K562 (cell line): ENCODE results near the gene ST3GAL3. TPM values are rescaled to one million over a fixed set of nuclear protein-coding genes. Genes with fewer than 3 reads are reported as not detected.

Experiments used
- ATAC-seq: fragments of 200-7000 bp; cut with Tn5 transposase; 3 replicates; pipeline ENCODE4 v1.9.1; 2020; ENCODE audit warnings: moderate library complexity
- BruUV-seq: library from RNA; stranded (reverse); fragments of 400-500 nt; replicated peaks from 2 replicates; lab custom pipeline; 2021; lab: Mats Ljungman, UMichigan
- CTCF ChIA-PET: fragments of 300-600 bp; formaldehyde crosslinking; extraction: SDS; loops from one replicate; lab custom pipeline; 2021; ENCODE audit warnings: low intra/inter-chr PET ratio; lab: Yijun Ruan, JAX
- POLR2A ChIA-PET: fragments of 300-600, 350-650 bp; sonication (Branson Sonifier 250); formaldehyde crosslinking; extraction: SDS; loops from one replicate; lab custom pipeline; 2021; ENCODE audit warnings: antibody characterized with exemption, inconsistent platforms; lab: Yijun Ruan, JAX
- DNase-seq, 4 experiments: peaks; one replicate each; pipeline versions ENCODE4 v3.0.0 to v3.0.0-alpha.2; 2011 to 2018; ENCODE audit warnings: low spot score in 3 of 4, mixed read lengths in 3 of 4; ENCODE audit errors: extremely low read depth in 1 of 4
- FAIRE-seq: peaks from 2 replicates; lab custom pipeline; 2011; peaks lifted over from hg19 to GRCh38; lab: Jason Lieb, UNC
- H2AFZ ChIP-seq: 2 replicates; pipeline ENCODE4 v1.6.0; 2011; ENCODE audit warnings: low read depth, low read length, control low read depth, inconsistent platforms
- H3K27ac ChIP-seq: fragments of 200-600 bp; 3 replicates; pipeline ENCODE4 v1.8.0; 2011; ENCODE audit warnings: low read depth, mild to moderate bottlenecking, control low read depth, inconsistent platforms, low read length, moderate library complexity, mixed read lengths; ENCODE audit errors: extremely low read depth
- H3K27me3 ChIP-seq, 2 experiments: fragments of 300-600 bp in 1 of 2; 2 replicates in 1 of 2; 3 replicates in 1 of 2; pipeline versions ENCODE4 v1.6.0 to v1.8.0; 2011; ENCODE audit warnings: inconsistent platforms in 2 of 2, low read length in 2 of 2, mild to moderate bottlenecking in 1 of 2, mixed read lengths in 1 of 2, moderate library complexity in 1 of 2; ENCODE audit not compliant: control insufficient read depth in 2 of 2, insufficient read depth in 2 of 2
- H3K36me3 ChIP-seq: fragments of 300-600 bp; 3 replicates; pipeline ENCODE4 v1.8.0; 2011; ENCODE audit warnings: mild to moderate bottlenecking, low read length, inconsistent platforms; ENCODE audit not compliant: control insufficient read depth, insufficient read depth
- H3K4me1 ChIP-seq, 2 experiments: fragments of 200-600 bp in 1 of 2; replicated peaks in 1 of 2; 2 replicates in 1 of 2; 3 replicates in 1 of 2; pipeline versions ENCODE4 v1.5.1 to v1.8.0; 2011; ENCODE audit warnings: inconsistent platforms in 2 of 2, low read length in 2 of 2, mild to moderate bottlenecking in 1 of 2, mixed read lengths in 1 of 2, moderate library complexity in 1 of 2; ENCODE audit not compliant: control insufficient read depth in 2 of 2, insufficient read depth in 2 of 2
- H3K4me2 ChIP-seq: 2 replicates; pipeline ENCODE4 v1.6.1; 2011; ENCODE audit warnings: low read length, control low read depth, inconsistent platforms, mixed read lengths; ENCODE audit not compliant: insufficient read depth
- H3K4me3 ChIP-seq: fragments of 200-600 bp; sonication (generic), shearing (Covaris generic); 2 replicates; pipeline ENCODE4 v1.5.1; 2016; ENCODE audit warnings: control low read depth, inconsistent platforms
- H3K79me2 ChIP-seq: fragments of 200-600 bp; 3 replicates; pipeline ENCODE4 v1.8.0; 2011; ENCODE audit warnings: low read length, inconsistent platforms; ENCODE audit not compliant: control insufficient read depth, insufficient read depth
- H3K9ac ChIP-seq, 2 experiments: 2 replicates each; pipeline versions ENCODE4 v1.6.0 to v1.6.1; 2011; ENCODE audit warnings: low read depth in 2 of 2, low read length in 2 of 2, control low read depth in 1 of 2, inconsistent platforms in 1 of 2, mild to moderate bottlenecking in 1 of 2, mixed read lengths in 1 of 2; ENCODE audit not compliant: insufficient read depth in 1 of 2
- H3K9me1 ChIP-seq: one replicate; pipeline ENCODE4 v1.6.0; 2011; ENCODE audit warnings: inconsistent platforms, mild to moderate bottlenecking, low read length, moderate library complexity; ENCODE audit not compliant: control insufficient read depth, insufficient read depth
- H3K9me3 ChIP-seq: replicated peaks from 2 replicates; pipeline ENCODE4 v1.5.1; 2011; ENCODE audit warnings: low read depth, low read length, inconsistent platforms; ENCODE audit not compliant: control insufficient read depth, insufficient read depth
- H4K20me1 ChIP-seq: replicated peaks from 2 replicates; pipeline ENCODE4 v1.6.1; 2011; ENCODE audit warnings: low read length, inconsistent platforms, mixed read lengths; ENCODE audit not compliant: control insufficient read depth, insufficient read depth
- GTF2B ChIP-seq: IDR thresholded peaks from 2 replicates; pipeline ENCODE4 v1.6.1; 2011; ENCODE audit not compliant: insufficient read length; ENCODE audit errors: extremely low read depth
- JUNB ChIP-seq: fragments of 450-650 bp; formaldehyde crosslinking; conservative IDR thresholded peaks from 2 replicates; pipeline ENCODE4 v1.4.0; 2020; ENCODE audit warnings: mild to moderate bottlenecking
- MTF1 ChIP-seq: fragments of 250-450 bp; sonication (Bioruptor Pico); IDR thresholded peaks from 2 replicates; pipeline ENCODE4 v1.9.0; 2021; ENCODE audit warnings: moderate library complexity, mild to moderate bottlenecking, inconsistent platforms, borderline replicate concordance
- MXI1 ChIP-seq: IDR thresholded peaks from 2 replicates; pipeline ENCODE4 v1.6.1; 2011; ENCODE audit warnings: low read depth, mild to moderate bottlenecking, improper control_type of control experiment, low read length
- NFIC ChIP-seq: fragments of 450-650 bp; IDR thresholded peaks from 2 replicates; pipeline ENCODE4 v1.6.1; 2017; ENCODE audit warnings: mild to moderate bottlenecking, inconsistent platforms
- PKNOX1 ChIP-seq: fragments of 450-650 bp; IDR thresholded peaks from 2 replicates; pipeline ENCODE4 v1.6.1; 2016
- SOX6 ChIP-seq: fragments of 450-650 bp; IDR thresholded peaks from 2 replicates; pipeline ENCODE4 v1.6.1; 2014; ENCODE audit warnings: mild to moderate bottlenecking
- SPI1 ChIP-seq: IDR thresholded peaks from 2 replicates; pipeline ENCODE4 v1.6.1; 2011; ENCODE audit warnings: low read depth, low read length, control low read depth, borderline replicate concordance
- TCF7L2 ChIP-seq: fragments of 150-350 bp; IDR thresholded peaks from 2 replicates; pipeline ENCODE4 v1.6.1; 2016; ENCODE audit warnings: low read depth, mild to moderate bottlenecking, low read length, moderate library complexity
- ZBTB2 ChIP-seq: fragments of 450-650 bp; IDR thresholded peaks from 2 replicates; pipeline ENCODE4 v1.6.1; 2016; ENCODE audit warnings: antibody characterized with exemption
- ZBTB43 ChIP-seq: sonication (generic); formaldehyde crosslinking; IDR thresholded peaks from 2 replicates; pipeline ENCODE4 v1.8.0; 2023; ENCODE audit warnings: mild to moderate bottlenecking, missing genetic modification reagents
- WGBS: fragments of 100-300 bp; shearing (Covaris generic); methylation state at CpG from one replicate; pipeline ENCODE4 v1.1.6; 2016; ENCODE audit warnings: low coverage, mixed read lengths; ENCODE audit not compliant: insufficient coverage; ENCODE audit errors: missing lambda C conversion rate; 5-methylcytosine and 5-hydroxymethylcytosine counted together
- in situ Hi-C: fragments of 300-500 bp; cut with MboI; formaldehyde crosslinking; loops from 4 replicates; pipeline ENCODE4 v1.15.0; 2018; ENCODE audit warnings: inconsistent platforms, mixed read lengths
- intact Hi-C: fragments of 100-400 bp; cut with micrococcal nuclease; formaldehyde crosslinking; loops from 2 replicates; pipeline ENCODE4 v1.14.2; 2022
- polyA plus RNA-seq, 8 experiments: library from polyadenylated mRNA; depleted of rRNA in 4 of 8; stranded (reverse) in 5 of 8; unstranded in 3 of 8; fragments of >200 nt; fragmentation: Nextera tagmentation in 2 of 8; fragmentation: Illumina TruSeq in 1 of 8; extraction: Ambion mirVana in 2 of 8; extraction: Trizol in 1 of 8; gene quantifications; 2 replicates each; pipeline versions ENCODE4 v1.2.1 to v1.2.3, GENCODE V29; 2011 to 2014; ENCODE audit warnings: inconsistent platforms in 1 of 8, missing spikeins in 1 of 8
- total RNA-seq, 7 experiments: library from RNA; depleted of rRNA in 6 of 7; stranded (reverse); fragments of >200 nt in 6 of 7; fragmentation: Illumina TruSeq in 2 of 7; extraction: Trizol in 2 of 7; gene quantifications; 2 replicates each; pipeline versions ENCODE4 v1.2.1 to v1.2.3, GENCODE V29; 2011 to 2021; ENCODE audit warnings: low replicate concordance in 1 of 7

Gene ST3GAL3
- total and polyA plus RNA-seq, 9 of the 15 experiments (the other 6 are each of a cell fraction or from before 2014, with no cell fraction given): 1.2 to 18.9 (median 11.0) TPM

GRCh38 chr1:43969746-43970466 lies 262.6 kb downstream of the ST3GAL3 start, which contains the start of gene DPH2:
TSS of gene DPH2 (plus strand) at chr1:43970010. CDS start at chr1:43970176, 166 bp downstream.
- under 1% methylated on average over 47 of the region's 47 CpGs for WGBS
- Histone ChIP-seq H3K36me3 (peaks cover 36% of the 10 kb centered on the region), H3K9ac (peak within 1 kb of the TSS; percentile 81 to 99), H3K79me2 (peaks cover 18% of the 10 kb centered on the region), H3K9me3 (no peaks in the 10 kb centered on the region), H4K20me1 (no peaks in the 10 kb centered on the region), H3K4me3 (peak within 1 kb of the TSS; percentile 100), H3K4me2 (peak within 1 kb of the TSS; percentile 98), H2AFZ (peak within 1 kb of the TSS; percentile 87), H3K4me1 (peaks cover 10 to 30% of the 10 kb centered on the region in 2 experiments; a peak in 4 of 5 replicates), H3K27ac (peak within 1 kb of the TSS; percentile 71), H3K27me3 (no peaks in the 10 kb centered on the region), H3K9me1 (peaks cover 4% of the 10 kb centered on the region)
- TSS peak; percentile 63 for BruUV-seq
- intact Hi-C loops: loop anchor here (1.0 kb wide), 1 partner anchor 24 kb away; the partner anchor contains the start of gene IPO13
- peak; percentile 96 for ATAC-seq
- in situ Hi-C loops: no loop called here
- CTCF ChIA-PET: no interaction called here
- DNase-seq: peak; percentile 97 to 99 (median 98)
- FAIRE-seq: peak; percentile 100
- POLR2A ChIA-PET: interaction anchor here (0.5 to 1.4 kb wide), 12 partner anchors 8 to 1830 kb away, joined by 3 to 7 read pairs (median 3); partner anchors contain the start of gene IPO13
- TF ChIP-seq ZBTB2 (no peak), SPI1 (no peak), JUNB (CRISPR knock-in tag) (no peak), MTF1 (CRISPR knock-in tag) (no peak), GTF2B (no peak), ZBTB43 (no peak), PKNOX1 (peak; percentile 69), MXI1 (peak; percentile 99), NFIC (no peak), TCF7L2 (no peak), SOX6 (no peak)
